GM12892 (cell line): ENCODE results near the gene IL4I1.

Experiments used
- POLR2A ChIP-seq: IDR thresholded peaks from 2 replicates; pipeline ENCODE4 v1.6.1; 2011; ENCODE audit warnings: low read depth, low read length, control low read depth
- POLR2AphosphoS5 ChIP-seq: IDR thresholded peaks from 2 replicates; pipeline ENCODE4 v1.6.1; 2011; ENCODE audit warnings: low read depth, low read length, control low read depth

DNA sequence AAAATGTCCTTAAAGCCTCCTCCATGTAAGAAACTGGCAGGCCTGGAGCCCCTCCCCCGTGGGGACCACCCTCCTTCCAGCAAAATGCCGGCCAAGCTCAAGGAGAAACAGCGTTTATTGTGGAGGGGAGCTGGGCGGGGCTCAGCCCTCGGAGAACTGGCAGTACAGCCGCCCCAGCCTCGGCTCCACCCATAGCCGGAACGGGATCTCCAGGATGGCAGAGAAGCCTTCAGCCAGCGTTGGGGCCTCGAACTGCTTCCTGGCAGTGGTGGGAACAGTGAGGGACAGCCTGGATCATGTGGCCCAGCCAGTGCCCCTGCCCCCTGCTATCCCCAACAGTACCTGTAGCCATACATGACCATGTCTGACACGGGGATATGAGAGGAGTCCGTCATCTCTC, 35.6 kb downstream of the IL4I1 start:
- no peak for TF ChIP-seq POLR2A
- TF ChIP-seq POLR2AphosphoS5, result no peak
